ENCODE data around the gene NETO2. TPM values are rescaled to one million over a fixed set of nuclear protein-coding genes. Genes with fewer than 3 reads are reported as not detected.

NETO2 gene
- total RNA-seq, 1 experiment from 2014 or later, result 28.6 TPM

GRCh38 chr16:47129755-47130435, 13.8 kb downstream of the NETO2 start:
- H3K14ac ChIP-seq (ENCODE audit: insufficient read depth, low read length), result peak overlapping the region; percentile 2; the same call in 1 of the 2 replicates
- no peak overlapping the region for H3K9ac ChIP-seq (ENCODE audit: extremely low read depth, insufficient read length, low read length)
- no peaks in the 10 kb centered on the region for H4K20me1 ChIP-seq (ENCODE audit: control insufficient read depth, insufficient read depth, insufficient read length)
- H2BK5ac ChIP-seq (ENCODE audit: insufficient read length, low read length), result no peak overlapping the region
- H3K4ac ChIP-seq (ENCODE audit: low read depth, low read length), result no peak overlapping the region
- no peak overlapping the region for H3K27ac ChIP-seq (ENCODE audit: insufficient read length, low read depth, low read length)
- no peak overlapping the region for H4K91ac ChIP-seq (ENCODE audit: insufficient read length, low read depth, low read length)
- no peaks in the 10 kb centered on the region for H3K79me1 ChIP-seq (ENCODE audit: insufficient read depth, low read depth, low read length, poor library complexity, severe bottlenecking)
- no peaks in the 10 kb centered on the region for H3K9me3 ChIP-seq (ENCODE audit: control insufficient read depth, low read depth, low read length)
- no peak for TF ChIP-seq CTCF (conservative IDR thresholded peaks at IDR 0.05)
- no peaks in the 10 kb centered on the region; the same call in 1 of the 2 replicates for H3K4me1 ChIP-seq (ENCODE audit: insufficient read depth, low read length)
- H3K36me3 Mint-ChIP-seq (ENCODE audit: insufficient read depth in 1 of 3, low read depth in 3 of 3), result peaks cover 3 to 10% (median 6%) of the 10 kb centered on the region in 3 experiments; a peak in 3 of 7 replicates
- H3K56ac ChIP-seq (ENCODE audit: insufficient read length, low read depth, low read length), result no peak overlapping the region
- no peak overlapping the region for H2AFZ ChIP-seq (ENCODE audit: low read length)
- H3K27me3 ChIP-seq (ENCODE audit: insufficient read depth, low read length), result no peaks in the 10 kb centered on the region
- no peak overlapping the region for H3T11ph ChIP-seq (ENCODE audit: low read length)
- H2BK20ac ChIP-seq (ENCODE audit: low read depth, low read length, poor library complexity, severe bottlenecking), result no peak overlapping the region
- H2BK120ac ChIP-seq (ENCODE audit: low read depth, low read length, poor library complexity, severe bottlenecking), result no peak overlapping the region
- no peaks in the 10 kb centered on the region for H3K27me3 Mint-ChIP-seq (ENCODE audit: low read depth)
- H2BK15ac ChIP-seq (ENCODE audit: low read depth, low read length), result no peak overlapping the region
- no peak overlapping the region for H2AK5ac ChIP-seq (ENCODE audit: insufficient read length, low read length)
- peaks cover 18 to 19% of the 10 kb centered on the region in 2 experiments for H3K4me1 Mint-ChIP-seq
- H2BK12ac ChIP-seq (ENCODE audit: insufficient read length, low read depth, low read length), result no peak overlapping the region
- H3K4me3 Mint-ChIP-seq, result no peak overlapping the region
- no CpG with 5 or more reads among the region's 7 CpGs for WGBS (ENCODE audit: extremely low coverage, insufficient read length, low lambda C conversion rate)
- H4K5ac ChIP-seq (ENCODE audit: insufficient read length, low read depth, low read length), result no peak overlapping the region
- no peaks in the 10 kb centered on the region for H3K9me3 Mint-ChIP-seq
- no peak overlapping the region for H3K23ac ChIP-seq (ENCODE audit: insufficient read length, low read depth, low read length)
- no peaks in the 10 kb centered on the region for H3K79me2 ChIP-seq (ENCODE audit: insufficient read depth, low read length)
- DNase-seq, result no peak
- H3K23me2 ChIP-seq (ENCODE audit: insufficient read length, low read depth, low read length, poor library complexity, severe bottlenecking), result no peaks in the 10 kb centered on the region
- no peak overlapping the region for H3K4me2 ChIP-seq (ENCODE audit: insufficient read depth, insufficient read length, low read length)
- peak overlapping the region; percentile 27 for H3K18ac ChIP-seq (ENCODE audit: insufficient read length, low read depth, low read length)
- H3K27ac Mint-ChIP-seq, result peak overlapping the region; percentile 72 to 95 (median 94); a peak in 6 of 7 replicates
- no peak overlapping the region for H4K8ac ChIP-seq (replicated peaks; ENCODE audit: insufficient read length, low read depth, low read length)

All from H9 (cell line).